G401.6 (cell line): ENCODE results near the gene ERCC1.
"Not testable (repeated sequence)": the region's sequence is repeated elsewhere in the genome, so short reads cannot be mapped to it uniquely, and the experiment has no call there.

Source experiments
- FAIRE-seq: peaks from 2 replicates; lab custom pipeline; 2012; peaks lifted over from hg19 to GRCh38; lab: Jason Lieb, UNC

The ERCC1 gene

GRCh38 chr19:45429896-45430295, 6.2 kb upstream of the ERCC1 start:
- not testable (repeated sequence) for FAIRE-seq

- no peak for FAIRE-seq
Measured at GRCh38 chr19:45428384-45429231, 4.9 kb upstream of the ERCC1 start.

GRCh38 chr19:45424191-45425058, 708 bp upstream of the ERCC1 start:
- FAIRE-seq, result peak; percentile 89

- no peak for FAIRE-seq
Measured at GRCh38 chr19:45423033-45423588, 606 bp downstream of the ERCC1 start.

GRCh38 chr19:45421947-45422498, 1.7 kb downstream of the ERCC1 start:
- no peak for FAIRE-seq

- no peak for FAIRE-seq
Measured at GRCh38 chr19:45420871-45421270, 2.8 kb downstream of the ERCC1 start.

GRCh38 chr19:45420356-45420755, 3.4 kb downstream of the ERCC1 start:
- FAIRE-seq, result no peak

GRCh38 chr19:45419895-45420294, 3.8 kb downstream of the ERCC1 start:
- no peak for FAIRE-seq

GRCh38 chr19:45419396-45419795, 4.3 kb downstream of the ERCC1 start:
- no peak for FAIRE-seq

GRCh38 chr19:45418802-45419201, 4.9 kb downstream of the ERCC1 start:
- no peak for FAIRE-seq

- no peak for FAIRE-seq
Measured at GRCh38 chr19:45417151-45417550, 6.6 kb downstream of the ERCC1 start.

GRCh38 chr19:45414468-45414867, 9.2 kb downstream of the ERCC1 start:
- no peak for FAIRE-seq

- FAIRE-seq, result no peak
Measured at GRCh38 chr19:45413497-45413896, 10.2 kb downstream of the ERCC1 start.

GRCh38 chr19:45410330-45410729, 13.4 kb downstream of the ERCC1 start:
- FAIRE-seq, result not testable (repeated sequence)

- FAIRE-seq, result no peak
Measured at GRCh38 chr19:45409557-45409920, 14.2 kb downstream of the ERCC1 start.

- no peak for FAIRE-seq
Measured at GRCh38 chr19:45408830-45409556, 14.7 kb downstream of the ERCC1 start.

- FAIRE-seq, result no peak
Measured at GRCh38 chr19:45408121-45408520, 15.6 kb downstream of the ERCC1 start.

GRCh38 chr19:45407585-45407984, 16.1 kb downstream of the ERCC1 start:
- not testable (repeated sequence) for FAIRE-seq

GRCh38 chr19:45407091-45407375, 16.7 kb downstream of the ERCC1 start:
- FAIRE-seq, result no peak

- FAIRE-seq, result peak; percentile 84
Measured at GRCh38 chr19:45406226-45407090, 17.3 kb downstream of the ERCC1 start, which contains the start of gene POLR1G. Gene POLR1G, plus strand, starts transcription at chr19:45406644. Its CDS starts 53 bp downstream, at chr19:45406697.
